Measurements from ENCODE around the gene RGL3.

GRCh38 chr19:11397089-11397610, 22.0 kb downstream of the RGL3 start:
- TF ChIP-seq CTCF (IDR thresholded peaks at IDR 0.05) (no peak), POLR2AphosphoS5 (IDR thresholded peaks at IDR 0.05; ENCODE audit: low read depth, low read length) (no peak), REST (IDR thresholded peaks at IDR 0.05; ENCODE audit: low read depth, low read length) (no peak), RCOR1 (IDR thresholded peaks at IDR 0.05; ENCODE audit: low read length) (no peak), EP300 (IDR thresholded peaks at IDR 0.05; ENCODE audit: borderline replicate concordance in 1 of 2, low read depth in 1 of 2, low read length in 1 of 2) (no peak), ZBTB33 (IDR thresholded peaks at IDR 0.05; ENCODE audit: borderline replicate concordance, low read depth) (no peak), FOXJ3 (CRISPR knock-in tag; IDR thresholded peaks at IDR 0.05) (no peak), TCF12 (IDR thresholded peaks at IDR 0.05) (no peak)
